GM12878 (cell line): ENCODE data around the gene MOV10L1. TPM values are rescaled to one million over a fixed set of nuclear protein-coding genes. Genes with fewer than 3 reads are reported as not detected.
A peak's percentile ranks its signal among the peaks of the same experiment; 100 is the strongest.

Source experiments
- ATAC-seq: fragments of 200-7000 bp; cut with Tn5 transposase; 3 replicates; pipeline ENCODE4 v1.9.1; 2020; ENCODE audit warnings: mild to moderate bottlenecking, moderate library complexity
- BruUV-seq: library from RNA; stranded (reverse); fragments of 400-500 nt; replicated peaks from 2 replicates; lab custom pipeline; 2021; lab: Mats Ljungman, UMichigan
- CTCF ChIA-PET: fragments of 300-600 bp; sonication (Branson Sonifier 250); formaldehyde crosslinking; extraction: SDS; loops from one replicate; lab custom pipeline; 2021; ENCODE audit warnings: inconsistent platforms; lab: Yijun Ruan, JAX
- POLR2A ChIA-PET: fragments of 350-600 bp; formaldehyde crosslinking; extraction: SDS; loops from one replicate; lab custom pipeline; 2021; ENCODE audit warnings: inconsistent platforms; lab: Charles Lee
- RAD21 ChIA-PET: fragments of 300-600 bp; sonication (Branson Sonifier 250); formaldehyde crosslinking; loops from one replicate; lab custom pipeline; 2023; ENCODE audit warnings: antibody characterized with exemption; ENCODE audit not compliant: unreplicated experiment; lab: Charles Lee
- SMC1A ChIA-PET: fragments of 300-600 bp; sonication (Branson Sonifier 250); formaldehyde crosslinking; loops from one replicate; lab custom pipeline; 2023; ENCODE audit not compliant: unreplicated experiment, uncharacterized antibody; lab: Charles Lee
- DNase-seq: peaks from one replicate; pipeline ENCODE4 v3.0.0-alpha.2; 2011; ENCODE audit warnings: low read depth, low spot score
- FAIRE-seq: peaks from 3 replicates; lab custom pipeline; 2011; peaks lifted over from hg19 to GRCh38; lab: Jason Lieb, UNC
- H2AFZ ChIP-seq: 2 replicates; pipeline ENCODE4 v1.6.0; 2011; ENCODE audit warnings: low read depth, low read length, control low read depth; ENCODE audit not compliant: control insufficient read depth
- H3K27ac ChIP-seq: 2 replicates; pipeline ENCODE4 v1.5.1; 2011; ENCODE audit warnings: control low read depth; ENCODE audit not compliant: control insufficient read depth, insufficient read depth
- H3K27me3 ChIP-seq, 2 experiments: replicated peaks in 1 of 2; 2 replicates each; pipeline versions ENCODE4 v1.6.0 to v1.6.1; 2011; ENCODE audit warnings: low read length in 1 of 2; ENCODE audit not compliant: control insufficient read depth in 2 of 2, insufficient read depth in 2 of 2
- H3K36me3 ChIP-seq, 2 experiments: 2 replicates each; pipeline ENCODE4 v1.5.1; 2011; ENCODE audit warnings: low read length in 1 of 2; ENCODE audit not compliant: control insufficient read depth in 2 of 2, insufficient read depth in 2 of 2
- H3K4me1 ChIP-seq: 2 replicates; pipeline ENCODE4 v1.6.1; 2011; ENCODE audit warnings: mild to moderate bottlenecking, low read length, moderate library complexity, mixed read lengths; ENCODE audit not compliant: control insufficient read depth, insufficient read depth
- H3K4me2 ChIP-seq: 2 replicates; pipeline ENCODE4 v1.6.0; 2011; ENCODE audit warnings: control low read depth; ENCODE audit not compliant: control insufficient read depth, insufficient read depth
- H3K4me3 ChIP-seq: fragments of 200-600 bp; sonication (generic); 2 replicates; pipeline ENCODE4 v1.5.1; 2016
- H3K79me2 ChIP-seq: 2 replicates; pipeline ENCODE4 v1.6.0; 2011; ENCODE audit warnings: low read length; ENCODE audit not compliant: control insufficient read depth, insufficient read depth
- H3K9ac ChIP-seq: 2 replicates; pipeline ENCODE4 v1.8.0; 2011; ENCODE audit warnings: low read length, control low read depth, mixed read lengths; ENCODE audit not compliant: control insufficient read depth, insufficient read depth
- H3K9me3 ChIP-seq: replicated peaks from 3 replicates; pipeline ENCODE4 v1.5.1; 2011; ENCODE audit warnings: mild to moderate bottlenecking, low read length; ENCODE audit not compliant: control insufficient read depth, insufficient read depth
- H4K20me1 ChIP-seq: 2 replicates; pipeline ENCODE4 v1.6.0; 2011; ENCODE audit not compliant: control insufficient read depth, insufficient read depth
- BCL3 ChIP-seq: IDR thresholded peaks from 2 replicates; pipeline ENCODE4 v1.6.1; 2011; ENCODE audit warnings: borderline replicate concordance, low read depth, mild to moderate bottlenecking, moderate library complexity, low read length; ENCODE audit not compliant: insufficient read depth, poor library complexity, severe bottlenecking
- CBFB ChIP-seq: IDR thresholded peaks from 2 replicates; pipeline ENCODE4 v1.6.1; 2016; ENCODE audit warnings: antibody characterized with exemption, low read depth
- MEF2A ChIP-seq: IDR thresholded peaks from 2 replicates; pipeline ENCODE4 v1.6.1; 2011; ENCODE audit warnings: low read depth, mild to moderate bottlenecking, low read length, moderate library complexity; ENCODE audit not compliant: insufficient read depth
- MEF2B ChIP-seq: fragments of 450-650 bp; IDR thresholded peaks from 2 replicates; pipeline ENCODE4 v1.6.1; 2018; ENCODE audit warnings: mild to moderate bottlenecking, moderate library complexity; ENCODE audit not compliant: partially characterized antibody, poor library complexity, severe bottlenecking
- NFIC ChIP-seq: IDR thresholded peaks from 2 replicates; pipeline ENCODE4 v1.6.1; 2012; ENCODE audit warnings: low read depth, mild to moderate bottlenecking, inconsistent platforms, low read length, moderate library complexity
- SMAD5 ChIP-seq: IDR thresholded peaks from 2 replicates; pipeline ENCODE4 v1.6.1; 2016; ENCODE audit warnings: antibody characterized with exemption, low read depth
- ZNF274 ChIP-seq: IDR thresholded peaks from one replicate; pipeline ENCODE4 v1.8.0; 2011; ENCODE audit not compliant: insufficient read length, insufficient read depth
- ZSCAN29 ChIP-seq: fragments of 450-650 bp; IDR thresholded peaks from 2 replicates; pipeline ENCODE4 v1.6.1; 2017; ENCODE audit warnings: mild to moderate bottlenecking, moderate library complexity
- whole genome bisulfite sequencing: methylation state at CpG from one replicate; pipeline ENCODE4 v1.1.6; 2016; ENCODE audit warnings: low lambda C conversion rate; ENCODE audit not compliant: insufficient replicate concordance, insufficient coverage; ENCODE audit errors: missing lambda C conversion rate; 5-methylcytosine and 5-hydroxymethylcytosine counted together
- in situ Hi-C: fragments of 300-500 bp; cut with MboI; formaldehyde crosslinking; loops from 9 replicates; pipeline ENCODE4 v1.14.3; 2018; ENCODE audit warnings: mixed read lengths
- intact Hi-C: fragments of 100-400 bp; cut with micrococcal nuclease; formaldehyde crosslinking; loops from one replicate; pipeline ENCODE4 v1.14.2; 2022; ENCODE audit not compliant: unreplicated experiment
- polyA plus RNA-seq, 11 experiments: library from polyadenylated mRNA; depleted of rRNA in 4 of 11; unstranded in 6 of 11; stranded (reverse) in 5 of 11; fragments of >200 nt; fragmentation: Nextera tagmentation in 4 of 11; fragmentation: Illumina TruSeq in 1 of 11; extraction: Ambion mirVana in 4 of 11; extraction: Trizol in 1 of 11; gene quantifications; 1 replicate in 1 of 11; 2 replicates in 10 of 11; pipeline versions ENCODE4 v1.2.1 to v1.2.3, GENCODE V29; 2011 to 2016; ENCODE audit warnings: inconsistent platforms in 2 of 11, missing spikeins in 2 of 11, low read depth in 1 of 11
- total RNA-seq, 4 experiments: library from RNA; depleted of rRNA in 3 of 4; stranded (reverse); fragments of >200 nt in 3 of 4; fragmentation: Illumina TruSeq in 1 of 4; extraction: Trizol in 1 of 4; gene quantifications; 2 replicates each; pipeline versions ENCODE4 v1.2.1 to v1.2.3, GENCODE V29; 2013 to 2021

MOV10L1 gene
- total and polyA plus RNA-seq, 10 of the 15 experiments (the other 5 are each of a cell fraction or from before 2014, with no cell fraction given) = 0.22 TPM; not detected in 9

- DNase-seq = no peak
- no TSS peak for BruUV-seq
- RAD21 ChIA-PET = no interaction called here
- peak; percentile 13; the same call in 1 of the 3 replicates for ATAC-seq
- H3K9ac ChIP-seq = no peak overlapping the region
- no peak overlapping the region for H3K27ac ChIP-seq
- no peak overlapping the region for H3K4me2 ChIP-seq
- intact Hi-C loops = no loop called here
- H3K4me3 ChIP-seq = no peak overlapping the region
- CTCF ChIA-PET = no interaction called here
- POLR2A ChIA-PET = no interaction called here
- FAIRE-seq = no peak
- in situ Hi-C loops = no loop called here
- no peaks in the 10 kb centered on the region for H4K20me1 ChIP-seq
- no peaks in the 10 kb centered on the region for H3K36me3 ChIP-seq
- SMC1A ChIA-PET = no interaction called here
- TF ChIP-seq ZNF274 = no peak
- TF ChIP-seq CBFB = no peak
- TF ChIP-seq MEF2A = no peak
- no peak for TF ChIP-seq ZSCAN29
- no peak for TF ChIP-seq SMAD5
- no peak for TF ChIP-seq NFIC
- TF ChIP-seq BCL3 = no peak
- no peak for TF ChIP-seq MEF2B
- H3K27me3 ChIP-seq = no peaks in the 10 kb centered on the region
- no peaks in the 10 kb centered on the region for H3K79me2 ChIP-seq
- no peaks in the 10 kb centered on the region for H3K9me3 ChIP-seq
- H2AFZ ChIP-seq = no peak overlapping the region
- 49% methylated on average over 26 of the region's 27 CpGs for WGBS
- H3K4me1 ChIP-seq = peaks cover 6% of the 10 kb centered on the region
Observed at GRCh38 chr22:50174382-50175190, 84.8 kb downstream of the MOV10L1 start.
